Measurements from ENCODE around the gene ECHS1.

ECHS1 gene

GRCh38 chr10:133347710-133348517 lies 25.2 kb downstream of the ECHS1 start:
- H3K36me3 ChIP-seq (ENCODE audit: control insufficient read depth, insufficient read depth, low read length): no peaks in the 10 kb centered on the region
- no peaks in the 10 kb centered on the region; the same call in 1 of the 2 replicates for H3K27me3 ChIP-seq (replicated peaks; ENCODE audit: control insufficient read depth, insufficient read depth, low read length)
- TF ChIP-seq CTCF (IDR thresholded peaks at IDR 0.05; ENCODE audit: insufficient read depth, low read length, poor library complexity, severe bottlenecking): no peak
- no peak overlapping the region for H3K4me3 ChIP-seq (replicated peaks; ENCODE audit: low read depth, low read length)
- no peak for DNase-seq (ENCODE audit: extremely low read depth, insufficient read length)

GRCh38 chr10:133346413-133346812 lies 26.7 kb downstream of the ECHS1 start:
- H3K36me3 ChIP-seq (ENCODE audit: control insufficient read depth, insufficient read depth, low read length): no peaks in the 10 kb centered on the region
- no peak for DNase-seq (ENCODE audit: extremely low read depth, insufficient read length)
- no peak for TF ChIP-seq CTCF (IDR thresholded peaks at IDR 0.05; ENCODE audit: insufficient read depth, low read length, poor library complexity, severe bottlenecking)
- no peaks in the 10 kb centered on the region; the same call in 1 of the 2 replicates for H3K27me3 ChIP-seq (replicated peaks; ENCODE audit: control insufficient read depth, insufficient read depth, low read length)
- no peak overlapping the region for H3K4me3 ChIP-seq (replicated peaks; ENCODE audit: low read depth, low read length)

GRCh38 chr10:133344236-133344635 lies 28.9 kb downstream of the ECHS1 start:
- no peak for DNase-seq (ENCODE audit: extremely low read depth, insufficient read length)
- no peaks in the 10 kb centered on the region for H3K27me3 ChIP-seq (replicated peaks; ENCODE audit: control insufficient read depth, insufficient read depth, low read length)
- no peaks in the 10 kb centered on the region for H3K36me3 ChIP-seq (ENCODE audit: control insufficient read depth, insufficient read depth, low read length)
- TF ChIP-seq CTCF (IDR thresholded peaks at IDR 0.05; ENCODE audit: insufficient read depth, low read length, poor library complexity, severe bottlenecking): no peak
- no peak overlapping the region for H3K4me3 ChIP-seq (replicated peaks; ENCODE audit: low read depth, low read length)

GRCh38 chr10:133343558-133343957 lies 29.6 kb downstream of the ECHS1 start:
- no peak for TF ChIP-seq CTCF (IDR thresholded peaks at IDR 0.05; ENCODE audit: insufficient read depth, low read length, poor library complexity, severe bottlenecking)
- Histone ChIP-seq H3K27me3 (replicated peaks; ENCODE audit: control insufficient read depth, insufficient read depth, low read length) (no peaks in the 10 kb centered on the region), H3K36me3 (ENCODE audit: control insufficient read depth, insufficient read depth, low read length) (no peaks in the 10 kb centered on the region), H3K4me3 (replicated peaks; ENCODE audit: low read depth, low read length) (no peak overlapping the region)
- no peak for DNase-seq (ENCODE audit: extremely low read depth, insufficient read length)

- H3K4me3 ChIP-seq (replicated peaks; ENCODE audit: low read depth, low read length): no peak overlapping the region
- no peaks in the 10 kb centered on the region for H3K27me3 ChIP-seq (replicated peaks; ENCODE audit: control insufficient read depth, insufficient read depth, low read length)
- TF ChIP-seq CTCF (IDR thresholded peaks at IDR 0.05; ENCODE audit: insufficient read depth, low read length, poor library complexity, severe bottlenecking): no peak
- H3K36me3 ChIP-seq (ENCODE audit: control insufficient read depth, insufficient read depth, low read length): no peaks in the 10 kb centered on the region
- no peak for DNase-seq (ENCODE audit: extremely low read depth, insufficient read length)
These were observed 30.2 kb downstream of the ECHS1 start for GRCh38 chr10:133342942-133343341.
